ENCODE measurements around the gene AKR1E2.

The AKR1E2 gene

DNA sequence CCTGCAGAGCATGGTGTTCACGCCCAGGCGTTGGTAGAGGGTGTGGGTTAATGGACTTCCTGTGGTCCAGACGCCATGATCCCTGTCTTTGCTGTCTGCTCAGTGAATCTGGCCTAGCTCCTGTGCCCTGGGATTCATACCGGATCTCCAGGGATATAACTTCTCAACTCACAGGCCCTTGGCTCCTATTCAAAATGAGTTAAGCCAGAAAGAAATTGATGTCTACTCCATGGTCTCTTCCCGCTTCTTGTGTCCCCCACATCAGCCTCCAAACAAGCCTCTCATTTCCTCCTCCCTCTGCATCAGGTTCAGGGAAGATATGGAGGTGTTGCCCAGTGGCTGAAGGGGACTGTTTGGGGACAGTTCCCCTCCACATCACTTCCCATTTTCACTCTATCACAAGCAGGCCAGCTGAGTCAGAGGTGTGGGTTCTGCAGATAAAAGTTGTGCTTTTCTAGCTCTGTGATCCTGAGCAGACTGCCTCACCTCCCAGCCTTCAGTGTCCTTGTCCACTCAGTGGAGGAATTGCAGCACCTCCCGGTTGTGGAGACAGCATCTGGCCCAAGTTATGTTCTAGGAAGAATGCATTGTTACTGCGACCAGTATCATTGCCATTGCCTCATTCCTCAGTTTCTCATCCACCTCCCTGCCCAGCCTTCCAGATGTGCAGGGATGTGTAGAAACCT is 22.5 kb downstream of the AKR1E2 start:
- Histone ChIP-seq H3K4me3 (no peak overlapping the region), H3K9me3 (no peaks in the 10 kb centered on the region), H3K27ac (peak overlapping the region in 1 of 2 donors; percentile 14), H3K27me3 (no peaks in the 10 kb centered on the region), H3K36me3 (peaks cover 0 to 7% (median 1%) of the 10 kb centered on the region in 3 donors), H3K4me1 (peaks cover 0 to 34% (median 18%) of the 10 kb centered on the region in 4 donors)
- DNase-seq: no peak
- TF ChIP-seq, protein P1, sequence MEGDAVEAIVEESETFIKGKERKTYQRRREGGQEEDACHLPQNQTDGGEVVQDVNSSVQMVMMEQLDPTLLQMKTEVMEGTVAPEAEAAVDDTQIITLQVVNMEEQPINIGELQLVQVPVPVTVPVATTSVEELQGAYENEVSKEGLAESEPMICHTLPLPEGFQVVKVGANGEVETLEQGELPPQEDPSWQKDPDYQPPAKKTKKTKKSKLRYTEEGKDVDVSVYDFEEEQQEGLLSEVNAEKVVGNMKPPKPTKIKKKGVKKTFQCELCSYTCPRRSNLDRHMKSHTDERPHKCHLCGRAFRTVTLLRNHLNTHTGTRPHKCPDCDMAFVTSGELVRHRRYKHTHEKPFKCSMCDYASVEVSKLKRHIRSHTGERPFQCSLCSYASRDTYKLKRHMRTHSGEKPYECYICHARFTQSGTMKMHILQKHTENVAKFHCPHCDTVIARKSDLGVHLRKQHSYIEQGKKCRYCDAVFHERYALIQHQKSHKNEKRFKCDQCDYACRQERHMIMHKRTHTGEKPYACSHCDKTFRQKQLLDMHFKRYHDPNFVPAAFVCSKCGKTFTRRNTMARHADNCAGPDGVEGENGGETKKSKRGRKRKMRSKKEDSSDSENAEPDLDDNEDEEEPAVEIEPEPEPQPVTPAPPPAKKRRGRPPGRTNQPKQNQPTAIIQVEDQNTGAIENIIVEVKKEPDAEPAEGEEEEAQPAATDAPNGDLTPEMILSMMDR (IDR thresholded peaks at IDR 0.05): no peak
- intact Hi-C loops (cut with DNase I; ENCODE audit: low total_unique reads): loop anchor here (5.0 kb wide), 1 partner anchor 434 kb away; no protein-coding TSS in a partner anchor

DNA sequence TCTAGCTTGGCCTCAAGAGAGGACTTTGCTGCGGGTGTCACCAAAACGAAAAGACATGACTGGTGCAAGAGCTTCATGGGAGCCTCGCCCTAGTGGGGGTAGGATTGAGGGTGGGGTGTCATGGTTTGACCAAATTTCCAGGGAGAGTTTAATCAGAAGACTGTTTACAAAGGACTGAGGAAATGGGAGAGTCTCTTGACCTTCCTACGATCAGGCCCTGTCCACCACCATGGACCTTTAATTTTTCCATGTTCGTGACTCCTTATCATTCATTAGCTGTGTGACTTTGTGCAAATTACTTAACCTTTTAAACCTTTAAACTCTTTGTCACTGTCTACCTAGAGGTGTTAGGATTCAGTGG is 23.0 kb downstream of the AKR1E2 start:
- H3K9me3 ChIP-seq: no peaks in the 10 kb centered on the region
- no peaks in the 10 kb centered on the region for H3K27me3 ChIP-seq
- no peak for DNase-seq
- H3K4me1 ChIP-seq: peaks cover 0 to 34% (median 18%) of the 10 kb centered on the region in 4 donors
- peaks cover 0 to 2% (median 0%) of the 10 kb centered on the region in 3 donors for H3K36me3 ChIP-seq
- H3K27ac ChIP-seq: no peak overlapping the region
- intact Hi-C loops (cut with DNase I; ENCODE audit: low total_unique reads): loop anchor here (5.0 kb wide), 1 partner anchor 433 kb away; no protein-coding TSS in a partner anchor
- TF ChIP-seq, protein P1 (IDR thresholded peaks at IDR 0.05): no peak
- H3K4me3 ChIP-seq: no peak overlapping the region

DNA sequence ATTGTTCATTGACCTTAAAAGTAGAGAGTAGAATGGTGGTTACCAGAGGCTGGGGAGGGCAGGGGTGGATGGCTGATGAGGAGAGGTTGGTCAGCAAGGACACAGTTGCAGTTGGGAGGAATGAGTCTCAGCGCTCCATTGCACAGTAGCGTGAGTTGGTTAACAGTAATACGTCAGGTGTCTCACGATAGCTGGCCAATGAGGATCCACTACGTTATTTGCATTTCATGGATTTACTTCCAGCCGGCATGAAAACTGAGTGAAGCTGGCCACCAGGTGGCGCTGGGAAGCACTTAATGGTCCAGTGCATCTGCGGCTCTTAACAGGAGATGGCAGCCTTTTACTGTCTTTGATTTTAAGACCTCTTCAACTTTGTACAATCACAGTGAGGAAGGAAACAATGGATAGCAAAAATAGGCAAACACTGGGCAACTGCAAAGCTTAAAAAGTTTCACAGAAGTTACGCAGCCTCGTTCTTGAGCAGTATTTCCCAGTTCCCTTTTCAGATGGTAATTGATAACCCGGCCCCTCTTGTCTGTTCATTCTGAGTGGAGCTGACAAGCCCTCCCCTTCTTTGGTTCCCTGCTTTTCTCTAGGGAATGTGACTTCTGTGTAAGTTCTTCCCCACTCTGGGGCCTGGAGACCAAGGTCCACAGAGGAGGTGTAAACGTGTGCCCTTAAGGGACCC is 23.7 kb downstream of the AKR1E2 start:
- H3K27me3 ChIP-seq: no peaks in the 10 kb centered on the region
- intact Hi-C loops (cut with DNase I; ENCODE audit: low total_unique reads): loop anchor here (5.0 kb wide), 3 partner anchors 93 to 433 kb away; no protein-coding TSS in a partner anchor
- peak overlapping the region; percentile 44 to 50 for H3K27ac ChIP-seq
- H3K4me1 ChIP-seq: peaks cover 0 to 34% (median 18%) of the 10 kb centered on the region in 4 donors
- no peaks in the 10 kb centered on the region for H3K36me3 ChIP-seq
- DNase-seq: peak; percentile 90 to 93
- no peak overlapping the region for H3K4me3 ChIP-seq
- TF ChIP-seq, protein P1 (IDR thresholded peaks at IDR 0.05): peak; percentile 95 to 100
- H3K9me3 ChIP-seq: no peaks in the 10 kb centered on the region

DNA sequence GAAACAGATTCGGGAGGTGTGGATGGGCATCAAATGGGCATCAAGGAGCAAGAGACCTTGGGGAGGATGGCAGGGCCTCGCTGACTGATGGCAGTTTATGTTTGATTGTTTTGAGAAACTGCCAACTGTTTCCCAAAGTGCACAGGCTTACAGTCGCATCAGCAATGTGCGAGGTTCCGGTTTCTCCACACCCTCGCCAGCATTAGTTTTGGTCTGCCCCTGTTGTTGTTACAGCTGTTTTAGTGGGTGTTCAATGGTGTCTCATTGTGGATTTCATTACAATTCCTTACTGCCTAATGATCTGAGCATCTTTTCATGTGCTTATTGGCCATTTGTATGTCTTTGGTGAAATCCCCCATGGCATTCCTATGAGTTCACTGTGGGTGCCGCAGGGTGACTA is 24.4 kb downstream of the AKR1E2 start:
- Histone ChIP-seq H3K36me3 (no peaks in the 10 kb centered on the region), H3K4me1 (peaks cover 0 to 34% (median 18%) of the 10 kb centered on the region in 4 donors), H3K4me3 (no peak overlapping the region), H3K9me3 (no peaks in the 10 kb centered on the region), H3K27ac (peak overlapping the region; percentile 44 to 50), H3K27me3 (no peaks in the 10 kb centered on the region)
- no peak for DNase-seq
- intact Hi-C loops (cut with DNase I; ENCODE audit: low total_unique reads): loop anchor here (5.0 kb wide), 2 partner anchors 92 to 247 kb away; no protein-coding TSS in a partner anchor
- TF ChIP-seq, protein P1 (IDR thresholded peaks at IDR 0.05): no peak

DNA sequence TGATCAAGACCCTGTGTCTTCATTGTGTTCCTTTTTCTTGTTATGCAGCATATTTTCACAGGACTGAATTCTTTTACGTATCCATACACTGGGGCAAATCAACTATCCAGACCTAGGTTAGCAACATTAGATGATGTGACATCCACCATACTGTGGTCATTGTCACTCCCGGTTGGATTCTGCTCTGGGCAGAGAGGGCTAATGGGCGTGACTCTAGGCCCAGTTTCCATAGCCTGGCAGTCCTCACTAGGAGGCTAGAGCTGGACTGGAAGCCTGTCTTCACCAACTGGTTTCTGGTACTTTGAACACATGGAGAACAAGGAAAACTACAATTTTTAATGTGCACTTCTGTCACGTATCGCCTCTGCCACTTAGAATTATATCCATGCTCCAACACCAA is 25.2 kb downstream of the AKR1E2 start:
- H3K27me3 ChIP-seq: no peaks in the 10 kb centered on the region
- no peak for DNase-seq
- peaks cover 0 to 34% (median 18%) of the 10 kb centered on the region in 4 donors for H3K4me1 ChIP-seq
- intact Hi-C loops (cut with DNase I; ENCODE audit: low total_unique reads): loop anchor here (5.0 kb wide), 2 partner anchors 91 to 246 kb away; no protein-coding TSS in a partner anchor
- H3K4me3 ChIP-seq: no peak overlapping the region
- no peaks in the 10 kb centered on the region for H3K36me3 ChIP-seq
- TF ChIP-seq, protein P1 (IDR thresholded peaks at IDR 0.05): no peak
- no peaks in the 10 kb centered on the region for H3K9me3 ChIP-seq
- peak overlapping the region; percentile 24 to 25 for H3K27ac ChIP-seq

Measured in tibial artery (tissue), 4 donors.